Transverse colon (tissue), 4 donors: ENCODE data around the gene OR52I2.
A peak's percentile ranks its signal among the peaks of the same experiment; 100 is the strongest.

Source experiments
- CTCF ChIP-seq, 5 experiments: fragments of 200-600 bp in 3 of 5; fragments of 450-650 bp in 2 of 5; sonication (generic) in 3 of 5; IDR thresholded peaks; 1 replicate in 2 of 5; 2 replicates in 3 of 5; pipeline ENCODE4 v1.5.1; 2016 to 2017; ENCODE audit warnings: antibody characterized with exemption in 5 of 5, inconsistent platforms in 3 of 5, mild to moderate bottlenecking in 2 of 5, moderate library complexity in 1 of 5
- EP300 ChIP-seq: sonication (generic); formaldehyde crosslinking; IDR thresholded peaks from one replicate; pipeline ENCODE4 v1.6.1; 2017; ENCODE audit warnings: antibody characterized with exemption, low read depth
- POLR2AphosphoS5 ChIP-seq, 3 donors: sonication (generic); formaldehyde crosslinking; IDR thresholded peaks; one replicate each; pipeline ENCODE4 v1.6.1; 2016; ENCODE audit warnings: antibody characterized with exemption in 3 of 3

- TF ChIP-seq CTCF (IDR thresholded peaks at IDR 0.05), result no peak
- no peak for TF ChIP-seq EP300
- TF ChIP-seq POLR2AphosphoS5 (IDR thresholded peaks at IDR 0.05), result peak; percentile 44 to 80 (median 71)
These were observed 26.5 kb downstream of the OR52I2 start, which contains the start of gene TRIM68 for GRCh38 chr11:4607781-4608666.
